ENCODE measurements around the gene MVB12B.

- TF ChIP-seq CTCF (IDR thresholded peaks at IDR 0.05) (no peak), POLR2AphosphoS5 (IDR thresholded peaks at IDR 0.05; ENCODE audit: insufficient read depth in 1 of 2, low read depth in 1 of 2) (no peak), POLR2A (IDR thresholded peaks at IDR 0.05) (no peak)
These were observed 31.5 kb upstream of the MVB12B start for GRCh38 chr9:126295082-126295477.

Measured in vagina (tissue), 2 donors.